GM21390 (cell line): Measurements from ENCODE around the gene FAM13A.

ENCODE experiments used
- ATAC-seq: cut with Tn5 transposase; IDR thresholded peaks from one replicate; pipeline ENCODE4 v1.9.1; 2021; ENCODE audit not compliant: unreplicated experiment

FAM13A gene

DNA sequence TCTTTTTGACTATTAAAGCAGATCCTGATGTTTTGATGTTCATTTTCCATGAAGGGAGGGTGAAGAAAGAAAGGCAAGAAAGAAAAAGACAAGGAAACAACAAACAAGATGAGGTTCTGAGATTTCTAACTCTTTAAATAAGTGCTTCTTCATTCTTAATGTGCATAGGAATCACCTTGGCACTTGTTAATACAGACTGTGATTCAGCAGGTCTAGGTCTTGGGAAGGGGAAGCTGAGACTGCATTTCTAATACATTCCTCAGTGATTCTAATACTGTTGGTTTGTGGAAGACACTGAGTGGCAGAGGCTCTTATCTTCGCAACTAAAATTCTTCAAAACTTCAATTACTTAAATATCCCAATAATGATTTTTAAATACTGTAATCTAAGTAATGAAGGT is 264.2 kb downstream of the FAM13A start:
- ATAC-seq: peak; percentile 6

DNA sequence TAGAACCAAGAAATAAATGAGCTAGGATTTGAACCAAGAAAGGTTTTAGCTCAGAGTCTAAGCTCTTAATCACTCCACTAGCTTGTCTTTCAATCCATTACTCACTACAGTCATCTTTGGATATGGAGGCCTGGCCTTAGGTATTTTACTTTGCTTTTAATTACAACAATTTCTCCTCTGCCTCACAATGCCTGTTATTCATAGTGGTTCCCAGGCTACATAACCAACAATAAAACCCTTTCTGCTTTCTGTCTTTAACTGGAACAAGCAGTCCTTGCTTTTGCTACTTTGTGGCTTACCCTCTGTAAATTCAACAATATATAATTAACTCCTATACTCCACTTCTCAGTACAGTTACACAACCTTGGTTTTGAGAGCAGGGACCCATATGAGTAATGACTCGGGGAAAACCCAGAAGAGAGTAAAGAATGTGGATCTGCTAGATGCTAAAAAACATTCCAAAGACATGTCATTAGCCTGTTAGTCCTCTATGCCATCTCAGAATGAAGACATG is 264.7 kb downstream of the FAM13A start:
- ATAC-seq: peak; percentile 77

DNA sequence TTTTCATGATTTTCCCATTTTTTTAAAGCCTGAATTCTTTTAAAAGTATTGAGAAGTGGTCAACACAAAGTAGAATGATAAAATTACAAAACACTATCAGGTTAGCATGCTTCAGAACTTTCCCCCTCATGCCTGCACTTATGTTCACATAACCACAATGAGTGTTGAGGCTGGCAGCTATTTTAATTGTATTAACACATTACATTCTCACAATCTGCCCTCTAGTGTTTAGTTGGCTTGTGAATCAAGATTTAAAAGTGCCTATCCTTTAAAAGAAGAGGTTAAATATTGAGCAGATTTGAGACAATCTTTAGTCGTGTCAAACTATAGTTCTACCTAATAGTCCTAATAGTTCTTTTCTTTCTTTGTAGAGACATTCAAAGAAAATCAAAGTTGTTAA is 265.7 kb downstream of the FAM13A start:
- ATAC-seq: no peak

- ATAC-seq: no peak
Measured at GRCh38 chr4:88788895-88789294, 268.1 kb downstream of the FAM13A start.

DNA sequence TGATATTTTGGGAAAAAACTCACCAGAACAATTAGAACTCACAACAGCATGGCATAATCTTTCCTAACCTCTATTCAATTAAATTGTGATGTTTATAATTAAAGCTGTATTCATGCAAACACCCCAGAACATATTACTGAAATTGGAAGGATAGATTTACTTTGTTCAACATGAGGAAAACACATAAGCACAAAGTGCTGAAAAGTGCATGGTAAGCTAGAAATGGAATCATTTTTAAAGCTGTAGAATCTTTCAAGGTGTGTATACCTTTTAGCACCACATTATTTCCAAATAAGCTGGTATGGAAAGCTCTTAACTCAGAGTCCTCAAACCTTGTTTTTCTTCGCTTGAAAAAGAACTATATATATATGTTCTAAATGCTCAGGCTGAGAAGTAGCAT is 268.6 kb downstream of the FAM13A start:
- ATAC-seq: no peak

DNA sequence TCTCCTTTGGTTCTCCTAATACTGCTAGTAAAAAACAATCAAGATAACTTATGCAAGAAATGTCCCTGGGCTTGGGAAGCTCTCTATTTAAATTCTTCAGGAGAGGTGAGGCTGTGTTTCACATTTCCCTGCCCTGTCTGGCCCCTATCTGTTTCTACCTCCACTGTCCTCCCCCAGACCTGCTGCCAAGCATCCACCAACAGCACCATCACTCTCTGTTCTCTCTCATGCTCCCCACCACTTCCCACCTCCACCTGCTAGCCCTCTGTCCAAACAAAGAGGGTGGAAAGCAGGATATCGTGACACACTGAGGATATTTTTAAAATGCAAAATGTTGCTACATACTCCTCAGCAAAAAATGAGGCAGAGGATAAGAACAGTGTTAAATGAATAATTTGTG is 271.0 kb downstream of the FAM13A start:
- ATAC-seq: no peak

DNA sequence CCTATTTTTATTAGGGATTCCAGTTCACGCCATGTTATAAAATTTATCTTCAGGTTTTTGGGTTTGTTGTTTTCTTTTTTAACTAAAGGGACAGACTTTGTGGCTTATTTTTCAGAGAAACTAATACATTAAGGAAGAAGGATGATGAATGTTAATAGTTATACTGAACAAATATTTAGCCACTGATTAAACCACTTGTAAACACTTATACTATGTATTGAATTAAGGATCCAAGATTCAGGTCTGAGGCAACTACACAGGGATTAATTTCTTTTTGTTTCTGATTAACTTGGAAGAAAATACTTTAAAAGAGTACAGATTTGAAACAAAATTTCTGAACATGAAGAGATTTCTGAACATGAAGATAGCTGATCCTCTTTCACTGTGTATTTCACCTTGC is 276.6 kb downstream of the FAM13A start:
- no peak for ATAC-seq

DNA sequence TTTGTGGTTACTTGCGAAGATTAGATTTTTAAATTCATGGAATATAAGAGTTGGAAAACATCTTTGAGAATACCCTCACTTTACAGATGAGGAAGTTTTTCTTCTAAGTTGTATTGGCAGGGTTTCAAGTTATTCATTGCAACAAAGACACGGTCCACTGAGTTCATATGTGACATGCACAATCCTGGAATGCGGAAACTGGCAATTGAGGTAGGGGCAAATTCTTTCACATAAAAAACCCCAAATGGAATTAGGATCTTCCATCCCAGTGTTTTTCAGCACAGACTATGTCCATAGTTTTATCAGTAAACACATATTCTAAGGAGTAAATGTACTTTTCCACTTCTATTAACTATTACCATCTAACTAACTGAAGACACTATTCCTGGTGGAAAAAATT is 277.6 kb downstream of the FAM13A start:
- no peak for ATAC-seq

DNA sequence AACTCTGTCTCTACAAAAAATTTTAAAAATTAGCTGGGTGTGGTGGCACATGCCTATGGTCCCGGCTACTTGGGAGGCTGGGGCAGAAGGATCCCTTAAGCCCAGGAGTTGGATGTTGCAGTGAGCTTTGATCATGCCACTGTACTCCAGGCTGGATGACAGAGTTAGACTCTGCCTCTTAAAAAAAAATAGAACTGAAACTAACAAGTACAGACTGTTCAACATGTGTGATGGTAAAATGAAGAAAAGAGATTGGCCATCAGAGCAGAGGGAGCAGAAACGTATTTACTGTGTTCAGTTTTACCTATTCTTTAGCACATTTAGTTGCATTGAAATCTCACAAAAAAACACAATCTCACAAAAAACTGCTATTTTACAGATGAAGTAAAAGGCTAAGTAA is 281.5 kb downstream of the FAM13A start:
- peak; percentile 81 for ATAC-seq

GRCh38 chr4:88775026-88775425 is 282.0 kb downstream of the FAM13A start:
- no peak for ATAC-seq

GRCh38 chr4:88771883-88772450 is 285.0 kb downstream of the FAM13A start:
- no peak for ATAC-seq

- no peak for ATAC-seq
Measured at GRCh38 chr4:88765729-88766128, 291.3 kb downstream of the FAM13A start.

DNA sequence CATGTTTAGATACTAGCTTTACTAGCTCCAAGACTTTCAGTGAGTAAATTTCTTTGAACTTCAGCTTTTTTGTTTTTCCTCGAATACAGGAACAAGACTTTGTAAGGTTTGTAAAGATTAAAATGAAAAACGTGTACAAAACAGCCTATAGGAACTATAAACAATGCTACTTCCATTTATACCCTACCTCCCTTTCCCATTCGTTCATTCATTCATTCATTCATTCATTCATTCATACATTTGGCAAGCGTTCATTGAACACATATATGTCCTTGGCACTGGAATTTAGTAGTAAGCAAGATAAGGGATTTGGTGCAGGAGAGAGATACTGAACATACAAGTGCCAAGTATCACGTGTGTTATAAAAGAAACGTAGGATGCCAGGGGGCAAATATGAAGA is 293.9 kb downstream of the FAM13A start:
- no peak for ATAC-seq

DNA sequence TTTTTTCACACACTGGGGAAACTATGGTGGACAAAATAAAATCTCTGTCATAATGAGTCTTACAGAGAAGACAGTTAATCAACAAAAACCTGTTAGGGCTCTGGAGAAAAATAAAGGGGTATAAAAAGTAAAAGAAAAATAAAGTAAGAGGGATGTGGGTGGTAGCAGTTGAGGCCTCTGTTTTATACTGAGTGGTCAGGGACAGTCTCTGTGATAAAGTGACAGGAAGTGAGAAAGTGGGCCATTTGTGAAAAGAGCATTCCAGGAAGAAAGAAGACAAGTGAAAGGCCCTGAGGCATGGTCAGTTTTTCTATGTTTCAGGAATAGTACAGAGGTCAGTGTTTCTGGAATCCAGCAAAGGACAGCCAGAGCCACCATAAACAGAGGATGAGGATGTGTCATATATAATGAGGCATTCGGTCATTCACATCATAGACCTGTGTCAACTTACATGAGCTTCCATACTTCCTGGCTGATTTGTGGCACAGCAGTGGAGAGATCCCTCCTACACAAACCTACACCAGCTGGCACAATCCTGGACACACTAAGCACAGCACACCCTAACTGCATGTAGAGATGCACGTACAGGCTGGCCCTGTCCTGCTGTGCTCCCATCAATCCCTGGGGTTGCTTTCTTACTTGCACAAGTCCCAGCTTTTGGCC is 295.0 kb downstream of the FAM13A start:
- no peak for ATAC-seq

DNA sequence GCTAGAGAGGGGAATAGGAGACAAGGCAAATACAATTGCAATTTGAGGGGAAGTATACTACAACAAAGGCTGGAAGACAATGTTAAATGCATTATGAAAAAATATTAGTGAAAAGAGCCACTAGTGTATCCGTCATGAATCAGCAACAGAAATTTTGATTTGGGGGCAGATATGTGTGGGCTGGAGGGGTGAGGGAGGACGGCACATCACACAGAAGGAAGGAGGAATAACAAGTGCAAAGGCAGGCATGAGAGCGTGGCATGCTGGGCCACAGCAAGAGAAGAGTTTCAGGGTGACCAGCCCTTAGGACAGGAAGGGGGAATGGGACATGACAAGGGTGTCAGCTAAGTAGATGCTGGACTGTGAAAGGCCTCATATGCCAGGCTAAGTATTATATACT is 295.6 kb downstream of the FAM13A start:
- ATAC-seq: no peak

DNA sequence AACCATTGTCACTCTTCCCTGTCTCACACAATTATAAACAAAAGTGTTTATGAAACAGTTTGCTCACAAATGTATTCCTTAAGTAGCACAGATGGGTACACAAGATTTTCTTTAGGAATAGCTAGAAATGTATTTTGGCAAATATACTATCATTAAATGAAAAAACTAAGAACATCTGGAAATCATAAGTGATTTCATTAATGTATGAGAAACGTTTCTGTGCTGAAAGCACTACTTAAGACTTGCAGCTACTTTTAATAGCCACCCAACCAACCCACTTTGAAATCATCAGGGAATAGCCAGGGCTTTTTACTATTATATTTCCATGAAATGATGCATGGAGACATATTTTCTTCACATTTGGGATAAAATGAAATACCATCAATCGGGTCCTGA is 297.1 kb downstream of the FAM13A start:
- ATAC-seq: no peak

DNA sequence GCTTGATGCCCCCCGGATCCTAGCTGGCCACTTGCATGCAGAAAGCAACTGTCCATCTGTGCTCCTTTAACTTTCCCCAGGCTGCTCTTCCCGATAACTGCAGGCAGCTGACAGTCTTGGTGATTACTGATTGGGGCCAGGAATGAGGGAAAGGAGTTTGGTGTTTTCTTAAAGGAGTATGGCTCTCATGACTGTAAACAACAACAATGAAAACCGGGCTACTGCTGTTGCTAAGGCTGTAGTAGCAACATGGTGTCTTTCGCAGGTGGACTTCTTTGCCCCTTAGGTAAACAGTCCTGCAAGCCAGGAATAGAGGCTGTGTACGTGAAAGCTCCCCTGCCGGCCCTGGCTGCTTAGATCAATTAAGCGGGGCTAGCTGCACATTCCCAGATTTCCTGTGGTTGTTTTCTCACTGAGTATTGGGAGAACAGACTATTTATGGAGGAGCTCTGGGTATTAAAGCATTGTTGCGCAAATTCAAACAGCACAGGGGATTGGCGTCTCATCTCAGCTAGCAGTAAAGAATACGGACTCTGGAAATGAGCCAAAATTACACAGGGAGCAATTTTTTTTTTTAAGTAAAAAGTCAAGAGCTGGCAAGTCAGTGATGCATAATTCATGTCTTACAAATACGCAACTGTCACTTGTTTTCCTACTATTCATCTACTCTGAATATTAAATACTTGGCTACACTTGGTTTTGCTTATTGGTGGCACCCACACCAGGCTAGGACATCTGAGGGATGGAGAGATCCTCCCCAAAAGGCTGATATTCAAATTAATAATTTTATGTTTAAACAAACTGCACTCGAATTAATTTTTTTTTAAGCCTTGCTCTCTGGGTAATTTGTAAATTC is 297.7 kb downstream of the FAM13A start:
- no peak for ATAC-seq

- ATAC-seq: no peak
Measured at GRCh38 chr4:88758264-88758663, 298.7 kb downstream of the FAM13A start.

DNA sequence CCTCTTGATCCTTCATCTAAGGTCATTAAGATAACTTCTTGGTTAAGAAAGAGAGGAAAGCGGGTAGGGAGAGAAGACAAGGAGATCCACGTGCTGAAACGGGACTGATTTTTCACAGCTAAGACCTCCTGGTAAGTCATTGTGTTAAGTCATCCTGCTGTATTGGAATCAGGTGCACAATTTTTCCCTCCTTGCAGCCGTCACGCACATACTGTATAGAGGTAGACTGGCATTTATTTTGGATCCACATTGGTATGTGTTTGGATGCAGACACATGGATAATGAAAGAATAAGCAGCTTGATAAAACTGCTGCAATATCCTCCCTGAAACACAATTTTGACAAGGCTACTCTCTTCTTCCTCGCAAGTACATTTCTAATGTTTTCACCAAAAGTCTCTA is 299.2 kb downstream of the FAM13A start:
- ATAC-seq: no peak

DNA sequence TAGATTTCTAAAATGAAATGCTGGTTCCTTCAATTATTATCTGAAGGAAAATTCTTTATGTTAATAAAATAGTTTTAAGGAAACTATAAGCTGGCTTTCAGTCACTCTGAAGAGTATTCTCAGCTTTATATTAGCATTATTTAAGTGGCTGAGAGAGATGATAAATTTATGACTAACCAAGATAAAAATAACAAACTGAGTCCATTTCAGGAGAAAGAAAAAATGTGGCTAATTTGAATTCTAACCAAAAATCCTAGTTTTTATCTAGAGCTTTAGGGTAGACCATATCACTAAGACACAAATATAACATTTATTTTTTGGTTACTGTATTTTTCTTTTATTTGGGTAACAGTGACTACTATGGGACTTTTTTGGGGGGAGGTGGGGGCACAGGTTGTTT is 299.9 kb downstream of the FAM13A start:
- ATAC-seq: no peak

- no peak for ATAC-seq
Measured at GRCh38 chr4:88756149-88756548, 300.8 kb downstream of the FAM13A start.

GRCh38 chr4:88755454-88755853 is 301.5 kb downstream of the FAM13A start:
- ATAC-seq: no peak
